ENCODE results near the gene SH2D6. TPM values are rescaled to one million over a fixed set of nuclear protein-coding genes. Genes with fewer than 3 reads are reported as not detected.
"Not testable (repeated sequence)": the region's sequence is repeated elsewhere in the genome, so short reads cannot be mapped to it uniquely, and the experiment has no call there.

SH2D6 gene
- total and polyA plus RNA-seq, 5 donors from 2014 or later, result 0.25 TPM; not detected in 4

DNA sequence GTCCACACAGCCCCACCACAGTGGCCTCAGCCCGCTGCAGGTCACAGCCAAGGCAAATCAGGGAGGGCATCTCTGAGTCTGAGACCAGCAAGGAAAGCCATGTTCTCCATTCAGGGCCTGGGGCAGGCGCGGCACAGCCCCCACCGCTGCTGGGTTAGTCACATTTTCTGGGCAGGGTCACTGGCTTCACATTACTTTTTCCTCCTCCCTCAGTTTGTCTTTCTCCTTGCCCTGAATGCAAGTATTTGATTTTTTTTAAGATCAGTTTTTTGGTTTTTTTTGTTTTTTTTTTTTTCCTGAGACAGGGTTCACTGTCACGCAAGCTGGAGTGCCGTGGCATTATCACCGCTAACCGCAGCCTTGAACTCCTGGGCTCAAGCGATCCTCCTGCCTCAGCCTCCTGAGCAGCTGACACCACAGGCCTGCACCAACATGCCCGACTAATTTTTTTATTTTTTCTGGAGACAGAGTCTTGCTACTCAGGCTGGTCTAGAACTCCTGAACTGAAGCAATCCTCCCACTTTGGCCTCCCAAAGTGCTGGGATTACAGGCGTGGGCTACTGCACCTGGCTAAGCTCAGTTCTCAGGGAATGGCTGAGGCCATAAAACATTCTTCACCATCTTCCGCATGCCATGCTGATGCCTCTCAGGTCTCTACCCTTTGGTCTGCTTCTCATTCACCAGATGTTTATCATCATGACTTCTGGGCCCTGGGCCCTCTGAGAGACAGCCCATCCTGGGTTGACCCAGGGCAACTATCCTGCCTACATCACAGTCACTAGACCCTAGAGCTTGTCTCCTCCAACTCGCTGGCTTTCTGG is 7.7 kb upstream of the SH2D6 start:
- Histone ChIP-seq H3K4me1 (ENCODE audit: control insufficient read depth, insufficient read depth, low read length, poor library complexity, severe bottlenecking) (peaks cover 34% of the 10 kb centered on the region), H3K36me3 (ENCODE audit: control insufficient read depth, insufficient read depth, low read length) (no peaks in the 10 kb centered on the region), H3K9me3 (ENCODE audit: control insufficient read depth in 2 of 2, low read length in 2 of 2) (no peaks in the 10 kb centered on the region), H3K27ac (ENCODE audit: insufficient read depth, low read length, poor library complexity, severe bottlenecking) (no peak overlapping the region), H3K27me3 (ENCODE audit: control insufficient read depth, insufficient read depth, low read length) (peaks cover 2% of the 10 kb centered on the region), H3K4me3 (ENCODE audit: low read depth, low read length) (no peak overlapping the region)
- DNase-seq, result no peak
- Mint-ChIP-seq H3K4me1 (peaks cover 9 to 49% (median 23%) of the 10 kb centered on the region in 4 donors), H3K27me3 (peaks cover 18% of the 10 kb centered on the region), H3K9me3 (peaks cover 0 to 2% (median 0%) of the 10 kb centered on the region in 7 donors), H3K4me3 (peak overlapping the region; percentile 48 to 88 (median 56)), H3K36me3 (no peaks in the 10 kb centered on the region), H3K27ac (peak overlapping the region in 1 of 3 donors; percentile 92)
- no peak for ATAC-seq (ENCODE audit: low read depth in 2 of 2)

DNA sequence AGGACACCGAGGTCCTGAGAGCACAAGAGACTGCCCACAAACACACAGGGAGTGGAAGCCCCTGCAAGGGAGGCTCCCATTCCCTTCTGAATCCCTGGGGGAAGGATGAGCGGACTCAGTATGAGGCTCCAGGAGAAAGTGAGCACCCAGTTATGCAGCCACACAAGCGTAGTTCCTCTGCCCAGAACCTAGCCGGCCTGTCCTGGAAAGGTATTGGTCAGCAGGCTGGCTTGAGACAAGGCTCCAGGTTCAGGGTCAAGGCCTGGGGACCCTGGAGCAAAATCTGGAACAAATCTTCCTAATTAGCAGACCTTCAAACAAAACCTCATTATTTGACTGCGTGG is 7.1 kb upstream of the SH2D6 start:
- Histone ChIP-seq H3K27ac (ENCODE audit: insufficient read depth, low read length, poor library complexity, severe bottlenecking) (no peak overlapping the region), H3K9me3 (ENCODE audit: control insufficient read depth in 2 of 2, low read length in 2 of 2) (no peaks in the 10 kb centered on the region), H3K4me3 (ENCODE audit: low read depth, low read length) (no peak overlapping the region), H3K36me3 (ENCODE audit: control insufficient read depth, insufficient read depth, low read length) (no peaks in the 10 kb centered on the region), H3K4me1 (ENCODE audit: control insufficient read depth, insufficient read depth, low read length, poor library complexity, severe bottlenecking) (peaks cover 34% of the 10 kb centered on the region), H3K27me3 (ENCODE audit: control insufficient read depth, insufficient read depth, low read length) (peaks cover 2% of the 10 kb centered on the region)
- peak overlapping the region in 1 of 3 donors; percentile 92 for H3K27ac Mint-ChIP-seq
- DNase-seq (no peak), ATAC-seq (ENCODE audit: low read depth in 2 of 2) (no peak)
- H3K4me3 Mint-ChIP-seq, result peak overlapping the region in 2 of 4 donors; percentile 54 to 59
- H3K9me3 Mint-ChIP-seq, result peaks cover 0 to 2% (median 0%) of the 10 kb centered on the region in 7 donors
- H3K4me1 Mint-ChIP-seq, result peaks cover 9 to 43% (median 20%) of the 10 kb centered on the region in 4 donors
- no peaks in the 10 kb centered on the region for H3K36me3 Mint-ChIP-seq
- peaks cover 18% of the 10 kb centered on the region for H3K27me3 Mint-ChIP-seq

DNA sequence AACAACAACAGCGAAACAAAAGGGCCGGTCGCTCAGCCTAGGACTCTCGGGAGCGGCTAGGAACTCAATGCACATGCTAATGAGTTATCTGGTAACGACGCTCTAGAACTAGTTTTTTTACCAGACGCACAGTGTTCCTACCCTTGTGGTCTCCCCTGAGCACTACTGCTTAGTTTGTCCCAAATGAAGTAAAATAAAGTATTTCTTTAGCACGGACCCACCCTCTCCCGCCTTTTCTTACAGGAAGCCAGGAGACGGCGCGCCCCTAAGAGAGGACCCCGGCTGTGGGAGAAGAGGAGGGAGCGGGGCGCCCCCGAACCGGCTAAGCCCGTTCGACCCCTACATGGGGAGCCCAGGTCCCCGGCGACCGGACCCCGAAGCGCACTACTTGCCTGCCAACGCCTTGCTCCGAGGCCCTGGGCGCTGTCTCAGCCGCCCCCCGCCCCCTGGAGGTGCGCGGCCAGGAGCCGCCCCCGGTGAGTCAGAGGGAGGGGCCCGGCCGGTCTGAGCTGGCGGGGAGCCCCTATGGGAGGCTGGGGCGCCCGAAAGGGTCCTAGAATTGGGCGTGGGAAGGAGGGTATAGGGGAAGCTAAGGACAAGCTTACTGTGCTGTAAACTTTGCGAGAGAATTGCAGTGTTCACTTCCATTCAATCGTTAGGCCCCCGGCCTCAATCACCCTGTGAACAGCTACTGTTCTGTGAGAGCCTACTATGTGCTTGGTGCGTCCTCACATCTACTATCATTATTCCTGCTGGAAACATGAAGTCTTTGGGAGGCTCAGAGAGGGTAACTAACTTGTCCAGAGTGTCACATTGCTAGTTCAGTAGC is 4.7 kb upstream of the SH2D6 start:
- Mint-ChIP-seq H3K9me3 (peaks cover 0 to 2% (median 0%) of the 10 kb centered on the region in 7 donors), H3K4me3 (peak overlapping the region; percentile 50 to 86 (median 62)), H3K4me1 (peaks cover 2 to 37% (median 14%) of the 10 kb centered on the region in 4 donors), H3K27ac (no peak overlapping the region), H3K36me3 (no peaks in the 10 kb centered on the region), H3K27me3 (peaks cover 18% of the 10 kb centered on the region)
- Histone ChIP-seq H3K9me3 (ENCODE audit: control insufficient read depth in 2 of 2, low read length in 2 of 2) (no peaks in the 10 kb centered on the region), H3K36me3 (ENCODE audit: control insufficient read depth, insufficient read depth, low read length) (no peaks in the 10 kb centered on the region), H3K27ac (ENCODE audit: insufficient read depth, low read length, poor library complexity, severe bottlenecking) (no peak overlapping the region), H3K27me3 (ENCODE audit: control insufficient read depth, insufficient read depth, low read length) (peaks cover 2% of the 10 kb centered on the region), H3K4me1 (ENCODE audit: control insufficient read depth, insufficient read depth, low read length, poor library complexity, severe bottlenecking) (peaks cover 36% of the 10 kb centered on the region), H3K4me3 (ENCODE audit: low read depth, low read length) (no peak overlapping the region)
- DNase-seq (peak in 1 of 3 donors; percentile 19), ATAC-seq (ENCODE audit: low read depth in 2 of 2) (no peak)

DNA sequence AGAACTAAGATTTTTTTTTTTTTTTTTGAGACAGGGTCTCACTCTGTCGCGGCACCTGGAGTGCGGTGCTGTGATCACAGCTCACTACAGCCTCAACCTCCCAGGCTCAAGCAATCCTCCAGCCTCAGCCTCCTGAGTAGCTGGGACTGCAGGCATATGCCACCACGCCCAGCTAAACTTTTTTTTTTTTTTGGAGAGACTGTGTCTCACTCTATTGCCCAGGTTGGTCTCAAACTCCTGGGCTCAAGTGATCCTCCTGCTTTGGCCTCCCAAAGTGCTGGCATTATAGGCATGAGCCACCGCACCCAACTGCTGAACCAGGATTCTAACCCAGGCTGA is 4.1 kb upstream of the SH2D6 start:
- not testable (repeated sequence) for H3K27ac ChIP-seq (ENCODE audit: insufficient read depth, low read length, poor library complexity, severe bottlenecking); H3K27me3 ChIP-seq (ENCODE audit: control insufficient read depth, insufficient read depth, low read length); DNase-seq; H3K27ac Mint-ChIP-seq; H3K9me3 ChIP-seq (ENCODE audit: control insufficient read depth in 2 of 2, low read length in 2 of 2); H3K4me3 ChIP-seq (ENCODE audit: low read depth, low read length); H3K36me3 Mint-ChIP-seq; ATAC-seq (ENCODE audit: low read depth in 2 of 2); H3K36me3 ChIP-seq (ENCODE audit: control insufficient read depth, insufficient read depth, low read length); H3K9me3 Mint-ChIP-seq
- peaks cover 18% of the 10 kb centered on the region for H3K27me3 Mint-ChIP-seq
- peaks cover 0 to 38% (median 14%) of the 10 kb centered on the region in 4 donors for H3K4me1 Mint-ChIP-seq
- peak overlapping the region in 1 of 4 donors; percentile 86 for H3K4me3 Mint-ChIP-seq
- peaks cover 36% of the 10 kb centered on the region for H3K4me1 ChIP-seq (ENCODE audit: control insufficient read depth, insufficient read depth, low read length, poor library complexity, severe bottlenecking)

DNA sequence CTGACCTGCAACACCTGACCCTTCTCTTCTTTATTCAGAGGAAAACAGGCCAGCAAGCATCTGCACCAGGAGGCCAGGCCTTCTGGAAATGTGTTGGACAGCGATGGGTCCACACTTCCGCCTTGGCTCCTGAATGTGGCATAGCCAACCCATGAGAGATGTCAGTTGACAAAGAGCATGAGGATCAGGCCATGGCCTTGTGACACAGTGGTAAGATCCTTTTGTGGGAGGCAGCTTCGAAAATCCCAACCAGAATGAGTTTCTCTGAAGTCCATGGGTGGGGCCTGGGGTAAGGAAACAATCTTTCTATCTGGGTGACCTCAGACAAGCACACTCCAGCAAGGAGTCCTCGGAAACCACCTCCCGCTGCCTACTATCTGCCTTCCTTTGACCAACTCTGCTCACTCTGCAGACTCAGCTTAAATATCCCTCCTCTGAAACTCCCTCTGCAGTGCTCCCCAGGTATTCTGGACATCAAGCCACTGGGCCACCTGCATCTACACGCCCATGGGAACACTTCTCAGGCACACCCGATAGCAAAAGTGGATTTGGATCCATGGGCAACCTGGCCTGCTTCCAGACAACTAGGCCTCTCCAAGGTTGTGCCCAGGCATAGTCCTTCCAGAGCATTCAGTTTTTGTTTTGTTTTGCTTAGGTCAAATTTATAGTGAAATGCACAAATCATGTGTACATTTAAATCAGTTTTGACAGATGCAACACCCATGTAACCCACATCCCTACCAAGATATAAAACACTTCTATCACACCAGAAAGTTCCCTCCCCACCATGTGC is 3.6 kb upstream of the SH2D6 start:
- Histone ChIP-seq H3K27ac (ENCODE audit: insufficient read depth, low read length, poor library complexity, severe bottlenecking) (no peak overlapping the region), H3K27me3 (ENCODE audit: control insufficient read depth, insufficient read depth, low read length) (peaks cover 2% of the 10 kb centered on the region), H3K36me3 (ENCODE audit: control insufficient read depth, insufficient read depth, low read length) (no peaks in the 10 kb centered on the region), H3K9me3 (ENCODE audit: control insufficient read depth in 2 of 2, low read length in 2 of 2) (no peaks in the 10 kb centered on the region), H3K4me3 (ENCODE audit: low read depth, low read length) (no peak overlapping the region), H3K4me1 (ENCODE audit: control insufficient read depth, insufficient read depth, low read length, poor library complexity, severe bottlenecking) (peaks cover 36% of the 10 kb centered on the region)
- peaks cover 18% of the 10 kb centered on the region for H3K27me3 Mint-ChIP-seq
- H3K4me1 Mint-ChIP-seq, result peaks cover 0 to 37% (median 14%) of the 10 kb centered on the region in 4 donors
- ATAC-seq (ENCODE audit: low read depth in 2 of 2) (no peak), DNase-seq (no peak)
- peak overlapping the region in 2 of 3 donors; percentile 52 to 62 for H3K27ac Mint-ChIP-seq
- peak overlapping the region in 2 of 4 donors; percentile 2 to 86 for H3K4me3 Mint-ChIP-seq
- peaks cover 0 to 2% (median 0%) of the 10 kb centered on the region in 7 donors for H3K9me3 Mint-ChIP-seq
- no peaks in the 10 kb centered on the region for H3K36me3 Mint-ChIP-seq

DNA sequence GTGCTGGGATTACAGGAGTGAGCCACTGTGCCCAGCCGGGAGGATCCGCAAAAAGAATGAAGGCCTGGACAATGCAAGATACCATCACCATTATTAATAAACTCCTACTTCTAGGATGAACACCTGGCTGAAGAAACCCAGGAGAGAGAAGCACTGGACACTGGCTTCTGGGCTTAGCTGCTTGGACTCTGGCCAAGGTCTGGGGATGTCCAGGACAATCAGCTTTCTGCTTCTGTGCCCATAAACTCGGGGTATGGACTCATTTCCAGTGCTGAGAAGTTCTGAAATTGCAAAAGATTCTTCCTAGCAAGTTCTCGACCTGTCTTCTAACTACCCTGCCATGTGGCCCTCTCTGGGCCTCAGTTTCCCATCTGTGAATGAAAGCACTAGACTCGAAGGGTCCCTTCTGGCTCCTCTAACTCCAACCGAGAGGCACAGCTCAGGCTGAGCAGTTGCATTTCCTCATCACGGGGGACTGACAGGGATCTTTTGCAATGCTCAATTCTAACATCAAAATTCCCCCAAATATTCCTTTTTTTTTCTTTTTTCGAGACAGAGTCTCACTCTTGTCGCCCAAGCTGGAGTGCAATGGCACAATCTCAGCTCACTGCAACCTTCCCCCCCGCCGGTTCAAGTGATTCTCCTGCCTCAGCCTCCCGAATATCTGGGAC is 2.4 kb upstream of the SH2D6 start:
- H3K9me3 ChIP-seq (ENCODE audit: control insufficient read depth in 2 of 2, low read length in 2 of 2), result no peaks in the 10 kb centered on the region
- no peaks in the 10 kb centered on the region for H3K36me3 ChIP-seq (ENCODE audit: control insufficient read depth, insufficient read depth, low read length)
- no peak overlapping the region for H3K27ac ChIP-seq (ENCODE audit: insufficient read depth, low read length, poor library complexity, severe bottlenecking)
- Mint-ChIP-seq H3K27ac (peak overlapping the region in 1 of 3 donors; percentile 56), H3K4me1 (peaks cover 0 to 35% (median 20%) of the 10 kb centered on the region in 4 donors), H3K36me3 (no peaks in the 10 kb centered on the region), H3K27me3 (peaks cover 17% of the 10 kb centered on the region), H3K9me3 (peaks cover 0 to 2% (median 0%) of the 10 kb centered on the region in 7 donors), H3K4me3 (peak overlapping the region in 2 of 4 donors; percentile 51 to 54)
- DNase-seq, result no peak
- H3K4me1 ChIP-seq (ENCODE audit: control insufficient read depth, insufficient read depth, low read length, poor library complexity, severe bottlenecking), result peaks cover 37% of the 10 kb centered on the region
- peaks cover 2% of the 10 kb centered on the region for H3K27me3 ChIP-seq (ENCODE audit: control insufficient read depth, insufficient read depth, low read length)
- H3K4me3 ChIP-seq (ENCODE audit: low read depth, low read length), result no peak overlapping the region
- no peak for ATAC-seq (ENCODE audit: low read depth in 2 of 2)

All from CD4-positive, CD25-positive, alpha-beta regulatory T cell (primary cell).